ENCODE results near the gene POU6F2.

POU6F2 gene

DNA sequence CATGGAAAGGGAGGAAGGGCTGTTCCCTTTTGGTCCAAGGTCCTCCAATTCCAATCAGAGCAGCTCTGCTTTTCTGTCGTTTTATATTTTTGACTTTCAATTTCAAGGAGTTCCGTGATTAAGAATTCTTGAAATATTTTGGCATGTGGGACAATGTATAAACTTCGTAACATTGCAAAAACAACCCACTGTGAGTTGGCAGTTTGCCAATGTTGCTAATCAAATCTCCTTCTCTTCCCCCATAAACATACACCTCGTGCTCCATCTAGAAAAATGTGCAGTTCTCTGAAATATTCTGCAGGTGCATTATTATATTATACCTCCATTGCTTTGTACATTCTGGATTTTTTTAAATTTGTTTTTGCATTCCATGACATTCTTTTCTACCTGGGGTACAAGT is 49.8 kb downstream of the POU6F2 start:
- Histone ChIP-seq H3K4me3 (ENCODE audit: low read length in 2 of 2) (no peak overlapping the region), H3K27ac (ENCODE audit: low read depth in 2 of 2, low read length in 2 of 2) (no peak overlapping the region), H3K4me1 (ENCODE audit: control insufficient read depth in 2 of 2, insufficient read depth in 2 of 2, low read length in 2 of 2) (no peaks in the 10 kb centered on the region), H3K36me3 (ENCODE audit: control insufficient read depth in 2 of 2, insufficient read depth in 2 of 2, low read length in 2 of 2) (no peaks in the 10 kb centered on the region), H3K27me3 (ENCODE audit: control insufficient read depth in 2 of 2, insufficient read depth in 2 of 2, low read length in 2 of 2) (no peaks in the 10 kb centered on the region), H3K9me3 (ENCODE audit: control insufficient read depth in 2 of 2, low read length in 2 of 2) (no peaks in the 10 kb centered on the region), H3K9ac (ENCODE audit: low read depth in 1 of 2, low read length in 2 of 2) (no peak overlapping the region)

DNA sequence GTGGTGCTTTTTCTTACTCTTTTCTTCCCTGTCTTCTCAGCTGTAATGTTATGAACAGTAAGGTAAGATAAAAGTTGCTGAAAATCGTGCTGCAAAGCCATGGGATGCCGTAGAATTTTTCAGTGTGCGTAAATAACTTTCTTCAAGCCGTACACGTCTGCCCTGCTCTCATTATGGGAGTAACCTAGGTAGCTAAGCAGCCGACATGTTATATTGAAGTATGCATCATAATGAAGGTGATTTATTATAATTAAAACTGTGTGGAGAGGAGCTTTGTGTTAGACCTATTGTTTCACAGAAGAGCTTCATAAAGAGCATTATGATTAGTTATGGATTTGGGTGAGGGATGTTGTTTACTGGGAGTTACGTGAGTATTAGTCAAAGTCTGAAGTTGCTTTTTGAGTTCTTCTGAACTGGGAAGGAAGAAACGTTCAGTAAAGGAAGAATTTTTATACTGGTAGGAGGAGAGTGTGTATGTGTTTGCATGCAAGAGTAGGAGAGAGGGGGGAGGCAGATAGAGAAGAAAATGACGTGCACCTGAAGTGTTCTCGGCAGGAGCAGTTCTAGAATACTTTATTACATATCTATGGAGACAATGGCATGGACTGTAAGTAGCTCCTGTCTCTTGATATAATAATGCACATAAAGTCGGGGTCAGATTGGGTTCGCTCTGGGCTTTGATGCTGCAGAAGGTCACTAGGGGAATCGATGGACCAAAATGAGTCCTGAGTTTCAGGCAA is 56.3 kb downstream of the POU6F2 start:
- no peaks in the 10 kb centered on the region for H3K36me3 ChIP-seq (ENCODE audit: control insufficient read depth in 2 of 2, insufficient read depth in 2 of 2, low read length in 2 of 2)
- H3K9ac ChIP-seq (ENCODE audit: low read depth in 1 of 2, low read length in 2 of 2), result no peak overlapping the region
- no peak overlapping the region for H3K4me3 ChIP-seq (ENCODE audit: low read length in 2 of 2)
- H3K4me1 ChIP-seq (ENCODE audit: control insufficient read depth in 2 of 2, insufficient read depth in 2 of 2, low read length in 2 of 2), result no peaks in the 10 kb centered on the region
- H3K27me3 ChIP-seq (ENCODE audit: control insufficient read depth in 2 of 2, insufficient read depth in 2 of 2, low read length in 2 of 2), result peaks cover 0 to 3% of the 10 kb centered on the region in 2 donors
- H3K9me3 ChIP-seq (ENCODE audit: control insufficient read depth in 2 of 2, low read length in 2 of 2), result no peaks in the 10 kb centered on the region
- no peak overlapping the region for H3K27ac ChIP-seq (ENCODE audit: low read depth in 2 of 2, low read length in 2 of 2)

DNA sequence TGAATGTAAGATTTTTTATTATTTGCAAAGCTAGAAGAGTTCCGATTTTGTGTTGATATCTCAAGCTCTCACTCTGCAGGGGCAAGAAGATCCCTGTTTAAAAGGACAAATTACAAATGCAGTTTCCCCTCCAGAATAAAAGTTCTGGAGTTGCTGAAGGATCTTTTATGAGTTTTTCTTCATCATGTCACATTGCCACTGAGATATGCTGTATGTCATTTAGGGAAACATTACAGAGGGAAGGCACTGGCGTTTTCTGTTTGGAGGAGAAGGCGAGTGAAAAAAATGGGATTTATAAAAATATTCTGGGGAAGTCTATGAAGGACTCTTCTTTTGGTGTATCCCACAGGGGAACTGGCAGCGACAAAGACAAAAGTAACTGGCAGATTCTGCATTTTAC is 57.4 kb downstream of the POU6F2 start:
- no peak overlapping the region for H3K4me3 ChIP-seq (ENCODE audit: low read length in 2 of 2)
- H3K9me3 ChIP-seq (ENCODE audit: control insufficient read depth in 2 of 2, low read length in 2 of 2), result no peaks in the 10 kb centered on the region
- H3K9ac ChIP-seq (ENCODE audit: low read depth in 1 of 2, low read length in 2 of 2), result no peak overlapping the region

GRCh38 chr7:39035903-39036302 is 58.2 kb downstream of the POU6F2 start:
- H3K27ac ChIP-seq (ENCODE audit: low read depth in 2 of 2, low read length in 2 of 2), result no peak overlapping the region
- H3K27me3 ChIP-seq (ENCODE audit: control insufficient read depth in 2 of 2, insufficient read depth in 2 of 2, low read length in 2 of 2), result peaks cover 0 to 3% of the 10 kb centered on the region in 2 donors
- no peaks in the 10 kb centered on the region for H3K9me3 ChIP-seq (ENCODE audit: control insufficient read depth in 2 of 2, low read length in 2 of 2)
- no peaks in the 10 kb centered on the region for H3K4me1 ChIP-seq (ENCODE audit: control insufficient read depth in 2 of 2, insufficient read depth in 2 of 2, low read length in 2 of 2)
- no peak overlapping the region for H3K4me3 ChIP-seq (ENCODE audit: low read length in 2 of 2)
- H3K9ac ChIP-seq (ENCODE audit: low read depth in 1 of 2, low read length in 2 of 2), result no peak overlapping the region
- no peaks in the 10 kb centered on the region for H3K36me3 ChIP-seq (ENCODE audit: control insufficient read depth in 2 of 2, insufficient read depth in 2 of 2, low read length in 2 of 2)

More for the DNA sequence above, 57.4 kb downstream of the POU6F2 start:
- no peaks in the 10 kb centered on the region for H3K4me1 ChIP-seq (ENCODE audit: control insufficient read depth in 2 of 2, insufficient read depth in 2 of 2, low read length in 2 of 2)
- H3K27me3 ChIP-seq (ENCODE audit: control insufficient read depth in 2 of 2, insufficient read depth in 2 of 2, low read length in 2 of 2), result peaks cover 0 to 3% of the 10 kb centered on the region in 2 donors
- no peak overlapping the region for H3K27ac ChIP-seq (ENCODE audit: low read depth in 2 of 2, low read length in 2 of 2)
- no peaks in the 10 kb centered on the region for H3K36me3 ChIP-seq (ENCODE audit: control insufficient read depth in 2 of 2, insufficient read depth in 2 of 2, low read length in 2 of 2)

GRCh38 chr7:39042670-39043069 is 65.0 kb downstream of the POU6F2 start:
- Histone ChIP-seq H3K27me3 (ENCODE audit: control insufficient read depth in 2 of 2, insufficient read depth in 2 of 2, low read length in 2 of 2) (no peaks in the 10 kb centered on the region), H3K27ac (ENCODE audit: low read depth in 2 of 2, low read length in 2 of 2) (no peak overlapping the region), H3K4me1 (ENCODE audit: control insufficient read depth in 2 of 2, insufficient read depth in 2 of 2, low read length in 2 of 2) (no peaks in the 10 kb centered on the region), H3K4me3 (ENCODE audit: low read length in 2 of 2) (no peak overlapping the region), H3K9ac (ENCODE audit: low read depth in 1 of 2, low read length in 2 of 2) (no peak overlapping the region), H3K9me3 (ENCODE audit: control insufficient read depth in 2 of 2, low read length in 2 of 2) (no peaks in the 10 kb centered on the region), H3K36me3 (ENCODE audit: control insufficient read depth in 2 of 2, insufficient read depth in 2 of 2, low read length in 2 of 2) (no peaks in the 10 kb centered on the region)

GRCh38 chr7:39043531-39043930 is 65.8 kb downstream of the POU6F2 start:
- Histone ChIP-seq H3K27me3 (ENCODE audit: control insufficient read depth in 2 of 2, insufficient read depth in 2 of 2, low read length in 2 of 2) (no peaks in the 10 kb centered on the region), H3K4me1 (ENCODE audit: control insufficient read depth in 2 of 2, insufficient read depth in 2 of 2, low read length in 2 of 2) (no peaks in the 10 kb centered on the region), H3K27ac (ENCODE audit: low read depth in 2 of 2, low read length in 2 of 2) (no peak overlapping the region), H3K36me3 (ENCODE audit: control insufficient read depth in 2 of 2, insufficient read depth in 2 of 2, low read length in 2 of 2) (no peaks in the 10 kb centered on the region), H3K9me3 (ENCODE audit: control insufficient read depth in 2 of 2, low read length in 2 of 2) (no peaks in the 10 kb centered on the region), H3K9ac (ENCODE audit: low read depth in 1 of 2, low read length in 2 of 2) (no peak overlapping the region), H3K4me3 (ENCODE audit: low read length in 2 of 2) (no peak overlapping the region)

DNA sequence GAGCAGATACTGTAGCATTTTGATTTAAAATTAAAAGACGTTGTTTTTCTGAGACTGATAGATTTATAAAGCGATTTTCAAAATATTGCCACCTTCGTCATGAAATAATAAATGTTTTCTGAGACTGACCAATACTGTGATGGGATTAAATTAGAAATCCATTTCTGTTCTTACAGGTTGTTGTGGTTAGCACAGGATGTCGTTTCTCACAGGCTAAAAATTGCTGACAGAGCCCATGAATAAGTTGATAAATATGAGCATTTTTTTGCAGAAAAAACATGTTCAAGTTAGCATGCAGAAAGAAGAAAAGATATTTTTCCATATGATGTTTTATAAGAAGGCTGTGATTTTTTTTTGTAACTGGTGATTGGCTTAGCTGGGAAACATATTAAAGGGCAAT is 66.8 kb downstream of the POU6F2 start:
- H3K27me3 ChIP-seq (ENCODE audit: control insufficient read depth in 2 of 2, insufficient read depth in 2 of 2, low read length in 2 of 2), result no peaks in the 10 kb centered on the region
- no peak overlapping the region for H3K4me3 ChIP-seq (ENCODE audit: low read length in 2 of 2)
- no peaks in the 10 kb centered on the region for H3K36me3 ChIP-seq (ENCODE audit: control insufficient read depth in 2 of 2, insufficient read depth in 2 of 2, low read length in 2 of 2)
- no peaks in the 10 kb centered on the region for H3K9me3 ChIP-seq (ENCODE audit: control insufficient read depth in 2 of 2, low read length in 2 of 2)
- no peaks in the 10 kb centered on the region for H3K4me1 ChIP-seq (ENCODE audit: control insufficient read depth in 2 of 2, insufficient read depth in 2 of 2, low read length in 2 of 2)
- H3K9ac ChIP-seq (ENCODE audit: low read depth in 1 of 2, low read length in 2 of 2), result no peak overlapping the region
- no peak overlapping the region for H3K27ac ChIP-seq (ENCODE audit: low read depth in 2 of 2, low read length in 2 of 2)

GRCh38 chr7:39045231-39045630 is 67.5 kb downstream of the POU6F2 start:
- no peaks in the 10 kb centered on the region for H3K9me3 ChIP-seq (ENCODE audit: control insufficient read depth in 2 of 2, low read length in 2 of 2)
- no peak overlapping the region for H3K27ac ChIP-seq (ENCODE audit: low read depth in 2 of 2, low read length in 2 of 2)
- H3K9ac ChIP-seq (ENCODE audit: low read depth in 1 of 2, low read length in 2 of 2), result no peak overlapping the region
- no peaks in the 10 kb centered on the region for H3K36me3 ChIP-seq (ENCODE audit: control insufficient read depth in 2 of 2, insufficient read depth in 2 of 2, low read length in 2 of 2)
- no peaks in the 10 kb centered on the region for H3K4me1 ChIP-seq (ENCODE audit: control insufficient read depth in 2 of 2, insufficient read depth in 2 of 2, low read length in 2 of 2)
- H3K27me3 ChIP-seq (ENCODE audit: control insufficient read depth in 2 of 2, insufficient read depth in 2 of 2, low read length in 2 of 2), result no peaks in the 10 kb centered on the region
- H3K4me3 ChIP-seq (ENCODE audit: low read length in 2 of 2), result no peak overlapping the region

GRCh38 chr7:39051279-39051678 is 73.6 kb downstream of the POU6F2 start:
- no peaks in the 10 kb centered on the region for H3K27me3 ChIP-seq (ENCODE audit: control insufficient read depth in 2 of 2, insufficient read depth in 2 of 2, low read length in 2 of 2)
- H3K27ac ChIP-seq (ENCODE audit: low read depth in 2 of 2, low read length in 2 of 2), result no peak overlapping the region
- no peaks in the 10 kb centered on the region for H3K9me3 ChIP-seq (ENCODE audit: control insufficient read depth in 2 of 2, low read length in 2 of 2)

GRCh38 chr7:39051707-39052106 is 74.0 kb downstream of the POU6F2 start:
- H3K27ac ChIP-seq (ENCODE audit: low read depth in 2 of 2, low read length in 2 of 2), result no peak overlapping the region
- no peak overlapping the region for H3K4me3 ChIP-seq (ENCODE audit: low read length in 2 of 2)
- no peaks in the 10 kb centered on the region for H3K4me1 ChIP-seq (ENCODE audit: control insufficient read depth in 2 of 2, insufficient read depth in 2 of 2, low read length in 2 of 2)
- H3K27me3 ChIP-seq (ENCODE audit: control insufficient read depth in 2 of 2, insufficient read depth in 2 of 2, low read length in 2 of 2), result no peaks in the 10 kb centered on the region
- H3K9me3 ChIP-seq (ENCODE audit: control insufficient read depth in 2 of 2, low read length in 2 of 2), result peaks cover 0 to under 1% of the 10 kb centered on the region in 2 donors
- no peaks in the 10 kb centered on the region for H3K36me3 ChIP-seq (ENCODE audit: control insufficient read depth in 2 of 2, insufficient read depth in 2 of 2, low read length in 2 of 2)
- no peak overlapping the region for H3K9ac ChIP-seq (ENCODE audit: low read depth in 1 of 2, low read length in 2 of 2)

More at GRCh38 chr7:39051279-39051678, 73.6 kb downstream of the POU6F2 start:
- no peaks in the 10 kb centered on the region for H3K4me1 ChIP-seq (ENCODE audit: control insufficient read depth in 2 of 2, insufficient read depth in 2 of 2, low read length in 2 of 2)
- H3K36me3 ChIP-seq (ENCODE audit: control insufficient read depth in 2 of 2, insufficient read depth in 2 of 2, low read length in 2 of 2), result no peaks in the 10 kb centered on the region
- H3K4me3 ChIP-seq (ENCODE audit: low read length in 2 of 2), result no peak overlapping the region
- H3K9ac ChIP-seq (ENCODE audit: low read depth in 1 of 2, low read length in 2 of 2), result no peak overlapping the region
